Kasumi-1 (cell line): ENCODE measurements around the gene IPPK.

ENCODE experiments used
- DNase-seq, 2 experiments: peaks; one replicate each; lab custom pipeline; 2025; lab: John Stamatoyannopoulos, UW

Gene IPPK

GRCh38 chr9:92657296-92658094 lies 12.4 kb downstream of the IPPK start:
- DNase-seq, result no peak

- DNase-seq, result no peak
Measured at GRCh38 chr9:92656537-92656925, 13.4 kb downstream of the IPPK start.

GRCh38 chr9:92655896-92656536 lies 13.9 kb downstream of the IPPK start:
- no peak for DNase-seq

GRCh38 chr9:92655366-92655765 lies 14.6 kb downstream of the IPPK start:
- no peak for DNase-seq

- DNase-seq, result no peak
Measured at GRCh38 chr9:92654481-92655301, 15.2 kb downstream of the IPPK start.

DNA sequence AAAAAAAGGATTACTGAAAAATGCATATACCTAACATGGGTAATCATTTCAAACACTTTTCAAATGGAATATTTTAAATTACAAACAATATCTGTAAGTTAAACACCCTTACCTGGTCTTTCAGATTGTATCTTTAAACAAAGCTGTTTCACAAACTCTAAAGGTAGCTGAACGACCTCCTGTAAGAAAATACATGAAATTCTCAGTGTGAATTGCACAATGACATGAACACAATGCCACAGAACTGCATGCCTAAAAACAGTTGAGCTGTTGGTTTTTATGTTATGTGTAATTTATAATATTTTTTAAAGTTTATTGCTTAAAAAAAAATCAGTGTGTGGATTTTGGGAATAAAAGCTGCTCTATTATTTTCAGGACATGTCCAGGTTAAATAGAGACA lies 17.5 kb downstream of the IPPK start:
- no peak for DNase-seq

DNA sequence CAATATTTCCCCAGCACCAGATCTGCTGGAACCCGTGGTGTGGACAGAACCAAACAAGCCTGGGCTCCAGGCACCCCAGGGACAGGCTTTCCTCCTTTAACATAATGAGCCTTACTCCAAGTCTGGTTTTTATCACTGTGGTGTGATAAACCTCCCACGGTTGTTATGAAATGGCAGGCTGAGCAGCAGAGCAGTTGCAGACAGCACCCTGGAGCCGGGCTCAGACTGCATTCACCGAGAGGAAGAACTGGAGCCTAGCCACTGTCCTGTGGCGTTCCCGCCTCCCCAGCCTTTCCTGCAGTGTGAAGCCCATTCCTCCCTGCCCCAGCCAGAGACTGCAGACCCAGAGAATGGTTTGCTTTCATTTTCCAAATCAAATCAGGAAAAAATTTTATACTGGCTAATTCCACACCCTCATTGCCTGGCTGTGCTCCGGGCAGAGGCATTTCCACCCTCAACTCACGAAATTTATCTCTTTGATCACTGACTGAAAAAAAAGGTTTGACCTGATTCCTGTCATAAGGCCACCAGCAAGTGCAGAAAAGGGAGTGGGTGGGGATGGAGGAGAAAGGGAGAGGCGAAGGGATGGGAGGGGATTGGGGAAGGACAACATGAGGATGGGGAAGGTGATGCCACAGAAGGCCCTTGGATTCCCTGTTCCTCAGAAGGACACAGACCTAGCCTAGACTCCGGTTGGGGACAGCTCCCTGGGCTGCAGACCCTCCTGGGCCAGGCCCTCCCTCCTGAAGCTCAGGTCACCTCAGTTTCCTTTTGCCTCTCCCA lies 18.9 kb downstream of the IPPK start:
- no peak for DNase-seq

GRCh38 chr9:92650296-92650695 lies 19.6 kb downstream of the IPPK start:
- no peak for DNase-seq

GRCh38 chr9:92649007-92649406 lies 20.9 kb downstream of the IPPK start:
- no peak for DNase-seq

DNA sequence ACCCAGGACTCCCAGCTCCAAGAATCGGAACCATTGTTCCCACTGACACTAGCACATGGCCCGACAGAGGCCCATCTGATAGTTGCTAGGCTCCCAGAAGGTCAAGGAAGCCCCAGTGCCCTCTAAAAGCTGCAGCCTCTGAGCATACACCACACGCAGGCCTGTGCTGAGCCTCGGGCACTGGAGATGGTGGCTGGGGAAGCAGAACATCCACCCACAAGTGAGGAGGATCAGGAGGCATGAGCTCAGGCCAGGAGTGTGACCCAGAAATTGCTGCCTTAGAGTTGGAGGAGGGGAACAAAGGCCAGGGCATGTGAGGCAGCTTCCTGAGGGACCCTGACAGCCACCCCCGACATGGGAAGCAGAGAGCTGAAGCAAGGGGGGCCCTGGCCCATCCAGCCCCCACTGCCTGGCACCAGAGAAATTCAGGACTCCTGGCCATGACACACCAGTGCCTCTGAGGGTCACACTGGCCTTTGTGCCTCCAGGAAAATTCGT lies 21.4 kb downstream of the IPPK start:
- DNase-seq, result no peak

GRCh38 chr9:92647671-92648473 lies 22.1 kb downstream of the IPPK start:
- DNase-seq, result no peak

DNA sequence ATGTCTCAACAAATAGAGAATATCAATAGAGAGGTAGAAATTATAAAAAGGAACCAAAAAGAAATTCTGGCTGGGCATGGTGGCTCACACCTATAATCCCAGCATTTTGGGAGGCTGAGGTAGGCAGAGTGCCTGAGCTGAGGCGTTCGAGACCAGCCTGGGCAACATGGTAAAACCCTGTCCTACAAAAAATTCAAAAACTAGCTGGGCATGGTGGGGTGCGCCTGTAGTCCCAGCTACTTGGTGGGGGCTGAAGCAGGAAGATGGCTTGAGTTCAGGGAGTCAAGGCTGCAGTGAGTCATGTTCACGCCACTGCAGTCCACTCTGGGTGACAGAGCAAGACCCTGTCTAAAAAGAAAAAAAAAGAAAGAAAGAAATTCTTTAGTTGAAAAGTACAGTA lies 24.9 kb downstream of the IPPK start:
- no peak for DNase-seq

GRCh38 chr9:92644278-92644677 lies 25.7 kb downstream of the IPPK start:
- no peak for DNase-seq

- no peak for DNase-seq
Measured at GRCh38 chr9:92642564-92642963, 27.4 kb downstream of the IPPK start.

GRCh38 chr9:92642041-92642451 lies 27.9 kb downstream of the IPPK start:
- DNase-seq, result no peak

- no peak for DNase-seq
Measured at GRCh38 chr9:92641092-92641809, 28.7 kb downstream of the IPPK start.

GRCh38 chr9:92640398-92641091 lies 29.4 kb downstream of the IPPK start:
- DNase-seq, result no peak

- no peak for DNase-seq
Measured at GRCh38 chr9:92639791-92640271, 30.1 kb downstream of the IPPK start.

DNA sequence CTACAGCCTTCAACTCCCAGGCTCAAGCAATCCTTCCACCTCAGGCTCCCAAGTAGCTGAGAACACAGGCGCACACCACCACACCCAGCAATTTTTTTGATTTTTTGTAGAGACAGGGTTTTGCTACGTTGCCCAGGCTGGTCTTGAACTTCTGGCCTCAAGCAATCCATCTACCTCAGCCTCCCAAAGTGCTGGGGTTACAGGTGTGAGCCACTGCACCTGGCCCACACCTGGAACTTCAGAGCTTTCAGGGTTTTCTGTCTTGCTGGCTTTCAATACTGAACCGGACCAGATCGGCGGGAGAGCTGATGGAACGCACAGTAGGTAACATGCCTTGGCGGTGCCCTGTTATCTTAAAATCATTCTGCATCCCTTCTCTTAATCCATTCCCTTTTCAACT lies 30.8 kb downstream of the IPPK start:
- DNase-seq, result no peak
